ENCODE measurements around the gene LAS1L.

GRCh38 chrX:65572971-65573370 lies 38.4 kb upstream of the LAS1L start:
- TF ChIP-seq CTCF (IDR thresholded peaks at IDR 0.05): no peak
- TF ChIP-seq EZH2phosphoT487 (IDR thresholded peaks at IDR 0.05): no peak
- no peak for TF ChIP-seq EZH2 (IDR thresholded peaks at IDR 0.05)

All from neural progenitor cell (in vitro differentiated cells).